GM12878 (cell line): ENCODE data around the gene MYL12B. TPM values are rescaled to one million over a fixed set of nuclear protein-coding genes. Genes with fewer than 3 reads are reported as not detected.

Source experiments
- ATAC-seq: fragments of 200-7000 bp; cut with Tn5 transposase; 3 replicates; pipeline ENCODE4 v1.9.1; 2020; ENCODE audit warnings: mild to moderate bottlenecking, moderate library complexity
- BruUV-seq: library from RNA; stranded (reverse); fragments of 400-500 nt; replicated peaks from 2 replicates; lab custom pipeline; 2021; lab: Mats Ljungman, UMichigan
- CTCF ChIA-PET: fragments of 300-600 bp; sonication (Branson Sonifier 250); formaldehyde crosslinking; extraction: SDS; loops from one replicate; lab custom pipeline; 2021; ENCODE audit warnings: inconsistent platforms; lab: Yijun Ruan, JAX
- POLR2A ChIA-PET: fragments of 350-600 bp; formaldehyde crosslinking; extraction: SDS; loops from one replicate; lab custom pipeline; 2021; ENCODE audit warnings: inconsistent platforms; lab: Charles Lee
- RAD21 ChIA-PET: fragments of 300-600 bp; sonication (Branson Sonifier 250); formaldehyde crosslinking; loops from one replicate; lab custom pipeline; 2023; ENCODE audit warnings: antibody characterized with exemption; ENCODE audit not compliant: unreplicated experiment; lab: Charles Lee
- SMC1A ChIA-PET: fragments of 300-600 bp; sonication (Branson Sonifier 250); formaldehyde crosslinking; loops from one replicate; lab custom pipeline; 2023; ENCODE audit not compliant: unreplicated experiment, uncharacterized antibody; lab: Charles Lee
- DNase-seq: peaks from one replicate; pipeline ENCODE4 v3.0.0-alpha.2; 2011; ENCODE audit warnings: low read depth, low spot score
- FAIRE-seq: peaks from 3 replicates; lab custom pipeline; 2011; peaks lifted over from hg19 to GRCh38; lab: Jason Lieb, UNC
- H2AFZ ChIP-seq: 2 replicates; pipeline ENCODE4 v1.6.0; 2011; ENCODE audit warnings: low read depth, low read length, control low read depth; ENCODE audit not compliant: control insufficient read depth
- H3K27ac ChIP-seq: 2 replicates; pipeline ENCODE4 v1.5.1; 2011; ENCODE audit warnings: control low read depth; ENCODE audit not compliant: control insufficient read depth, insufficient read depth
- H3K27me3 ChIP-seq, 2 experiments: replicated peaks in 1 of 2; 2 replicates each; pipeline versions ENCODE4 v1.6.0 to v1.6.1; 2011; ENCODE audit warnings: low read length in 1 of 2; ENCODE audit not compliant: control insufficient read depth in 2 of 2, insufficient read depth in 2 of 2
- H3K36me3 ChIP-seq, 2 experiments: 2 replicates each; pipeline ENCODE4 v1.5.1; 2011; ENCODE audit warnings: low read length in 1 of 2; ENCODE audit not compliant: control insufficient read depth in 2 of 2, insufficient read depth in 2 of 2
- H3K4me1 ChIP-seq: 2 replicates; pipeline ENCODE4 v1.6.1; 2011; ENCODE audit warnings: mild to moderate bottlenecking, low read length, moderate library complexity, mixed read lengths; ENCODE audit not compliant: control insufficient read depth, insufficient read depth
- H3K4me2 ChIP-seq: 2 replicates; pipeline ENCODE4 v1.6.0; 2011; ENCODE audit warnings: control low read depth; ENCODE audit not compliant: control insufficient read depth, insufficient read depth
- H3K4me3 ChIP-seq: fragments of 200-600 bp; sonication (generic); 2 replicates; pipeline ENCODE4 v1.5.1; 2016
- H3K79me2 ChIP-seq: 2 replicates; pipeline ENCODE4 v1.6.0; 2011; ENCODE audit warnings: low read length; ENCODE audit not compliant: control insufficient read depth, insufficient read depth
- H3K9ac ChIP-seq: 2 replicates; pipeline ENCODE4 v1.8.0; 2011; ENCODE audit warnings: low read length, control low read depth, mixed read lengths; ENCODE audit not compliant: control insufficient read depth, insufficient read depth
- H3K9me3 ChIP-seq: replicated peaks from 3 replicates; pipeline ENCODE4 v1.5.1; 2011; ENCODE audit warnings: mild to moderate bottlenecking, low read length; ENCODE audit not compliant: control insufficient read depth, insufficient read depth
- H4K20me1 ChIP-seq: 2 replicates; pipeline ENCODE4 v1.6.0; 2011; ENCODE audit not compliant: control insufficient read depth, insufficient read depth
- ASH2L ChIP-seq: fragments of 300-600, 200-600 bp; sonication (generic); IDR thresholded peaks from 2 replicates; pipeline ENCODE4 v1.6.1; 2017; ENCODE audit warnings: low read depth, mild to moderate bottlenecking, borderline replicate concordance
- CBX5 ChIP-seq: sonication (generic); IDR thresholded peaks from 2 replicates; pipeline ENCODE4 v1.6.1; 2016; ENCODE audit warnings: low read depth, moderate library complexity, mild to moderate bottlenecking, inconsistent platforms
- FOS ChIP-seq: IDR thresholded peaks from 3 replicates; pipeline ENCODE4 v1.6.1; 2011; ENCODE audit warnings: borderline replicate concordance; ENCODE audit not compliant: insufficient read length; ENCODE audit errors: extremely low read depth
- KLF5 ChIP-seq: fragments of 450-650 bp; IDR thresholded peaks from 2 replicates; pipeline ENCODE4 v1.6.1; 2014; ENCODE audit warnings: mild to moderate bottlenecking; ENCODE audit not compliant: partially characterized antibody
- NR2F1 ChIP-seq: fragments of 450-650 bp; conservative IDR thresholded peaks from 2 replicates; pipeline ENCODE4 v1.6.1; 2017; ENCODE audit warnings: mild to moderate bottlenecking
- PBX3 ChIP-seq: IDR thresholded peaks from 2 replicates; pipeline ENCODE4 v1.6.1; 2011; ENCODE audit warnings: mild to moderate bottlenecking, low read depth, low read length, moderate library complexity; ENCODE audit not compliant: insufficient replicate concordance
- PRDM15 ChIP-seq: fragments of 450-650 bp; formaldehyde crosslinking; IDR thresholded peaks from 2 replicates; pipeline ENCODE4 v1.4.0; 2020; ENCODE audit warnings: mild to moderate bottlenecking, moderate library complexity
- RELA ChIP-seq: fragments of 450-650 bp; IDR thresholded peaks from 2 replicates; pipeline ENCODE4 v1.8.0; 2014; ENCODE audit warnings: borderline replicate concordance; ENCODE audit not compliant: partially characterized antibody
- STAT3 ChIP-seq: IDR thresholded peaks from 2 replicates; pipeline ENCODE4 v1.6.1; 2011; ENCODE audit warnings: low read depth, low read length, improper control_type of control experiment
- ZNF274 ChIP-seq: IDR thresholded peaks from one replicate; pipeline ENCODE4 v1.8.0; 2011; ENCODE audit not compliant: insufficient read length, insufficient read depth
- ZNF687 ChIP-seq: fragments of 450-650 bp; IDR thresholded peaks from 2 replicates; pipeline ENCODE4 v1.6.1; 2017; ENCODE audit warnings: mild to moderate bottlenecking, moderate library complexity
- WGBS: methylation state at CpG from one replicate; pipeline ENCODE4 v1.1.6; 2016; ENCODE audit warnings: low lambda C conversion rate; ENCODE audit not compliant: insufficient replicate concordance, insufficient coverage; ENCODE audit errors: missing lambda C conversion rate; 5-methylcytosine and 5-hydroxymethylcytosine counted together
- in situ Hi-C: fragments of 300-500 bp; cut with MboI; formaldehyde crosslinking; loops from 9 replicates; pipeline ENCODE4 v1.14.3; 2018; ENCODE audit warnings: mixed read lengths
- intact Hi-C: fragments of 100-400 bp; cut with micrococcal nuclease; formaldehyde crosslinking; loops from one replicate; pipeline ENCODE4 v1.14.2; 2022; ENCODE audit not compliant: unreplicated experiment
- polyA plus RNA-seq, 11 experiments: library from polyadenylated mRNA; depleted of rRNA in 4 of 11; unstranded in 6 of 11; stranded (reverse) in 5 of 11; fragments of >200 nt; fragmentation: Nextera tagmentation in 4 of 11; fragmentation: Illumina TruSeq in 1 of 11; extraction: Ambion mirVana in 4 of 11; extraction: Trizol in 1 of 11; gene quantifications; 1 replicate in 1 of 11; 2 replicates in 10 of 11; pipeline versions ENCODE4 v1.2.1 to v1.2.3, GENCODE V29; 2011 to 2016; ENCODE audit warnings: inconsistent platforms in 2 of 11, missing spikeins in 2 of 11, low read depth in 1 of 11
- total RNA-seq, 4 experiments: library from RNA; depleted of rRNA in 3 of 4; stranded (reverse); fragments of >200 nt in 3 of 4; fragmentation: Illumina TruSeq in 1 of 4; extraction: Trizol in 1 of 4; gene quantifications; 2 replicates each; pipeline versions ENCODE4 v1.2.1 to v1.2.3, GENCODE V29; 2013 to 2021

Gene MYL12B
- total and polyA plus RNA-seq, 10 of the 15 experiments (the other 5 are each of a cell fraction or from before 2014, with no cell fraction given), result 179 to 739 (median 400) TPM

- DNase-seq (no peak), ATAC-seq (no peak), FAIRE-seq (no peak)
- H4K20me1 ChIP-seq, result no peaks in the 10 kb centered on the region
- H3K4me3 ChIP-seq, result no peak overlapping the region
- no peaks in the 10 kb centered on the region for H3K27me3 ChIP-seq
- CTCF ChIA-PET, result interaction anchor here (1.0 to 1.8 kb wide), 3 partner anchors 10 to 55 kb away, joined by 3 to 5 read pairs (median 4); no protein-coding TSS in a partner anchor
- in situ Hi-C loops (no loop called here), intact Hi-C loops (no loop called here)
- no peak overlapping the region for H2AFZ ChIP-seq
- POLR2A ChIA-PET, result no interaction called here
- BruUV-seq, result no TSS peak
- RAD21 ChIA-PET, result no interaction called here
- 79% methylated on average over 6 of the region's 6 CpGs for WGBS
- H3K4me1 ChIP-seq, result 0 out of 2 replicates have a peak, but pooled peaks cover 2% of the 10 kb centered on the region
- TF ChIP-seq ZNF274 (no peak), RELA (no peak), CBX5 (no peak), PRDM15 (no peak), NR2F1 (no peak), KLF5 (no peak), ASH2L (no peak), FOS (no peak), ZNF687 (no peak), STAT3 (no peak), PBX3 (no peak)
- no peaks in the 10 kb centered on the region for H3K9me3 ChIP-seq
- SMC1A ChIA-PET, result interaction anchor here (1.2 to 1.5 kb wide), 3 partner anchors 14 to 205 kb away, joined by 3 to 5 read pairs (median 3); no protein-coding TSS in a partner anchor
- H3K4me2 ChIP-seq, result no peak overlapping the region
- H3K9ac ChIP-seq, result no peak overlapping the region
- no peaks in the 10 kb centered on the region for H3K79me2 ChIP-seq
- H3K36me3 ChIP-seq, result no peaks in the 10 kb centered on the region
- H3K27ac ChIP-seq, result no peak overlapping the region
Observed at GRCh38 chr18:3221496-3221895, 40.4 kb upstream of the MYL12B start.
